GM12891 (cell line): ENCODE results near the gene KRTAP9-2.

Experiments
- PAX5 ChIP-seq: IDR thresholded peaks from 2 replicates; pipeline ENCODE4 v1.6.1; 2011; ENCODE audit warnings: low read length, moderate library complexity, mild to moderate bottlenecking; ENCODE audit not compliant: insufficient read depth, severe bottlenecking
- POLR2A ChIP-seq: IDR thresholded peaks from 2 replicates; pipeline ENCODE4 v1.6.1; 2011; ENCODE audit warnings: low read depth, low read length, control low read depth
- POLR2AphosphoS5 ChIP-seq: IDR thresholded peaks from 2 replicates; pipeline ENCODE4 v1.6.1; 2011; ENCODE audit warnings: low read depth, low read length, control low read depth
- SPI1 ChIP-seq: IDR thresholded peaks from 2 replicates; pipeline ENCODE4 v1.6.1; 2011; ENCODE audit warnings: low read depth, low read length, control low read depth
- TAF1 ChIP-seq: IDR thresholded peaks from 2 replicates; pipeline ENCODE4 v1.6.1; 2011; ENCODE audit warnings: low read depth, low read length, control low read depth

GRCh38 chr17:41178341-41178740 is 48.1 kb upstream of the KRTAP9-2 start:
- TF ChIP-seq POLR2A (no peak), PAX5 (no peak), TAF1 (no peak), POLR2AphosphoS5 (no peak), SPI1 (no peak)
